MG63 (cell line): ENCODE results near the gene SLC2A4RG. TPM values are rescaled to one million over a fixed set of nuclear protein-coding genes. Genes with fewer than 3 reads are reported as not detected.
A peak's percentile ranks its signal among the peaks of the same experiment; 100 is the strongest.
"Not testable (repeated sequence)": the region's sequence is repeated elsewhere in the genome, so short reads cannot be mapped to it uniquely, and the experiment has no call there.

Experiments used
- DNase-seq: peaks from one replicate; pipeline ENCODE4 v3.0.0-alpha.2; 2020
- H3K27me3 ChIP-seq: fragments of 250-450 bp; sonication (Bioruptor Pico); 2 replicates; pipeline ENCODE4 v1.5.1; 2020; ENCODE audit warnings: mild to moderate bottlenecking, moderate library complexity
- H3K36me3 ChIP-seq: fragments of 250-450 bp; sonication (Bioruptor Pico); 2 replicates; pipeline ENCODE4 v1.5.1; 2020; ENCODE audit warnings: mild to moderate bottlenecking, moderate library complexity
- H3K4me3 ChIP-seq: fragments of 250-450 bp; sonication (Bioruptor Pico); 2 replicates; pipeline ENCODE4 v1.5.1; 2020; ENCODE audit warnings: mild to moderate bottlenecking, moderate library complexity
- H3K9me3 ChIP-seq: fragments of 250-450 bp; sonication (Bioruptor Pico); 2 replicates; pipeline ENCODE4 v1.5.1; 2020; ENCODE audit warnings: mild to moderate bottlenecking, moderate library complexity
- total RNA-seq: library from RNA; depleted of rRNA; stranded (reverse); fragments of >200 nt; shearing (Covaris generic); gene quantifications from 2 replicates; pipeline ENCODE4 v1.2.3, GENCODE V29; 2014; ENCODE audit warnings: low replicate concordance

Gene SLC2A4RG
- total RNA-seq, 1 experiment from 2014 or later: 123 TPM

- H3K36me3 ChIP-seq: peaks cover 78% of the 10 kb centered on the region
- H3K9me3 ChIP-seq: no peaks in the 10 kb centered on the region; the same call in 1 of the 2 replicates
- H3K4me3 ChIP-seq: peak overlapping the region; percentile 95
- H3K27me3 ChIP-seq: no peaks in the 10 kb centered on the region
- no peak for DNase-seq
Observed at GRCh38 chr20:63706027-63706695, 33.4 kb upstream of the SLC2A4RG start.

- peaks cover 86% of the 10 kb centered on the region for H3K36me3 ChIP-seq
- H3K27me3 ChIP-seq: no peaks in the 10 kb centered on the region
- peaks cover 5% of the 10 kb centered on the region for H3K9me3 ChIP-seq
- peak overlapping the region; percentile 95 for H3K4me3 ChIP-seq
- peak; percentile 66 for DNase-seq
Observed at GRCh38 chr20:63706852-63707557, 32.6 kb upstream of the SLC2A4RG start.

GRCh38 chr20:63707558-63708300 lies 31.8 kb upstream of the SLC2A4RG start, which contains the start of the genes ARFRP1 and ZGPAT:
ARFRP1 (minus strand) TSS chr20:63707976; CDS start chr20:63707091, 885 bp downstream.
ZGPAT (plus strand) TSS chr20:63708039; CDS start chr20:63708581, 542 bp downstream.
- Histone ChIP-seq H3K4me3 (peak within 1 kb of the TSS; percentile 95), H3K27me3 (no peaks in the 10 kb centered on the region), H3K36me3 (peaks cover 91% of the 10 kb centered on the region), H3K9me3 (peaks cover 11% of the 10 kb centered on the region)
- peak; percentile 93 for DNase-seq

DNA sequence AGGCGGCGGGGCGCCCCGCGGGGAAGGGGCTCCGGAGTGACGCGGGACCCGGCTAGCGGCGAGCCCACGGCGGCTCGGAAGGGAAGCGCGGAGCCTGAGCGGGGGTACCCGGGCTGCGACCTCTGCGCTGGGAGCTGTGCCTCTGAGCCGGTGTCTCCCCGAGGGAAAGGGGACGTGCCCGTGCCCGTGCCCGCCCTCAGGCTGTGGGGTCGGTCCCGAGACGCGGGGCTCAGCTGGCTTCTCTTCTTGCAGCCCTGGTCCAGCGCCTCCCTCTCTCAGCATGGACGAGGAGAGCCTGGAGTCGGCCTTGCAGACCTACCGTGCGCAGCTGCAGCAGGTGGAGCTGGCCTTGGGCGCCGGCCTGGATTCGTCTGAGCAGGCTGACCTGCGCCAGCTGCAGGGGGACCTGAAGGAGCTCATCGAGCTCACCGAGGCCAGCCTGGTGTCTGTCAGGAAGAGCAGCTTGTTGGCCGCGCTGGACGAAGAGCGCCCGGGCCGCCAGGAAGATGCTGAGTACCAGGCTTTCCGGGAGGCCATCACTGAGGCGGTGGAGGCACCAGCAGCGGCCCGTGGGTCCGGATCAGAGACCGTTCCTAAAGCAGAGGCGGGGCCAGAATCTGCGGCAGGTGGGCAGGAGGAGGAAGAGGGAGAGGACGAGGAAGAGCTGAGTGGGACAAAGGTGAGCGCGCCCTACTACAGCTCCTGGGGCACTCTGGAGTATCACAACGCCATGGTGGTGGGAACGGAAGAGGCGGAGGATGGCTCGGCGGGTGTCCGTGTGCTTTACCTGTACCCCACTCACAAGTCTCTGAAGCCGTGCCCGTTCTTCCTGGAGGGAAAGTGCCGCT lies 31.1 kb upstream of the SLC2A4RG start:
- H3K9me3 ChIP-seq: peaks cover 11% of the 10 kb centered on the region
- no peaks in the 10 kb centered on the region for H3K27me3 ChIP-seq
- H3K36me3 ChIP-seq: peaks cover 93% of the 10 kb centered on the region
- H3K4me3 ChIP-seq: peak overlapping the region; percentile 95
- DNase-seq: no peak

DNA sequence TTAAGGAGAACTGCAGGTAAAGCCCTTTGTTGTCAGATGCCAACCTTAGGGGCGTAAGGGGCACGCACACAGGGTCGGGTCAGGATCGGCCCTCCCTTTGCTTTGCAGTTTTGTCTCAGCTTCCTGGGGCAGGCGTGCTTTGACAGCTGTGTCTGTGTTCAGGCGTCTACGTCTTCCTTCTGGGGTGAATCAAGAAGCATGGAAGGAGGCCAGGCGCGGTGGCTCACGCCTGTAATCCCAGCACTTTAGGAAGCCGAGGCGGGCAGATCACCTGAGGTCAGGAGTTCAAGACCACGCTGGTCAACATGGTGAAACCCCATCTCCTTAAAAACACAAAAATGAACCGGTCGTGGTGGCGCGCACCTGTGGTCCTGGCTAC lies 30.4 kb upstream of the SLC2A4RG start:
- peak overlapping the region; percentile 95 for H3K4me3 ChIP-seq
- H3K36me3 ChIP-seq: peaks cover 93% of the 10 kb centered on the region
- no peak for DNase-seq
- no peaks in the 10 kb centered on the region for H3K27me3 ChIP-seq
- peaks cover 11% of the 10 kb centered on the region for H3K9me3 ChIP-seq

GRCh38 chr20:63711085-63711645 lies 28.4 kb upstream of the SLC2A4RG start:
- Histone ChIP-seq H3K36me3 (peaks cover 93% of the 10 kb centered on the region), H3K27me3 (no peaks in the 10 kb centered on the region), H3K9me3 (peaks cover 24% of the 10 kb centered on the region), H3K4me3 (no peak overlapping the region)
- DNase-seq: no peak

DNA sequence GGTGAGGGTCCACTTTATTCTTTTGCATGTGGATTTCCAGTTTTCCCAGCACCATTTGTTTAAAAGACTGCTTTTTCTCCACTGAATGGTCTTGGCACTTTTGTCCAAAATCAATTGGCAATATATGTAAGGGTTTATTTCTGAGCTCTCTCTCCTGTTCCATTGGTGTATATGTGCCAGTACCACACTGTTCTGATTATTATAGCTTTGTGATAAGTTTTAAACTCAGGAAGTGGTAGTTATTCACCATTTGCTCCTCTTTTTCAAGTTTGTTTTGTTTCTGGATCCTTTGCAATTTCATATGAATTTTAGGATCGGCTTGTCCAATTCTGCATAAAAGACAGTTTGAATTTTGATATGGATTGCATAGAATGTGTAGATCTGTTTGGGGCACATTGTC lies 27.4 kb upstream of the SLC2A4RG start:
- no peak overlapping the region for H3K4me3 ChIP-seq
- H3K9me3 ChIP-seq: peaks cover 33% of the 10 kb centered on the region
- H3K36me3 ChIP-seq: peaks cover 93% of the 10 kb centered on the region
- H3K27me3 ChIP-seq: no peaks in the 10 kb centered on the region
- no peak for DNase-seq

- Histone ChIP-seq H3K36me3 (peaks cover 100% of the 10 kb centered on the region), H3K27me3 (no peaks in the 10 kb centered on the region), H3K9me3 (peaks cover 58% of the 10 kb centered on the region), H3K4me3 (no peak overlapping the region)
- no peak for DNase-seq
Observed at GRCh38 chr20:63714858-63715257, 24.7 kb upstream of the SLC2A4RG start.

DNA sequence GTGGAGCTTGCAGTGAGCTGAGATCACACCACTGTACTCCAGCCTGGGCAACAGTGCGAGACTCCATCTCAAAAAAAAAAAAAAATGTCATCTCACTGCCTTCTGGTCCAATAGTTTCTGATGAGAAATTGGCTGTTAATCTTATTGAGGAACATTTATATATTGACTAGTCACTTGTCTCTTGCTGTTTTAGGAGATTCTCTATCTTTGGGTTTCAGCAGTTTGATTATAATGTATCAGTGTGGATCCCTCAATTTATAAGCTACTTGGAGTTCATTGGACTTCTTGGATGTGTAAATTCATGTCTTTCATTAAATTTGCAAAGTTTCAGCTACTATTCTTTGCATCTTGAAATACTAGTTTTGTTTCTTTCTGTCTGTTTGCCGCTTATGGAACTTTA lies 20.6 kb upstream of the SLC2A4RG start:
- peaks cover 53% of the 10 kb centered on the region for H3K9me3 ChIP-seq
- peaks cover 93% of the 10 kb centered on the region for H3K36me3 ChIP-seq
- no peak for DNase-seq

GRCh38 chr20:63722967-63723622 lies 16.5 kb upstream of the SLC2A4RG start:
- Histone ChIP-seq H3K36me3 (peaks cover 83% of the 10 kb centered on the region), H3K9me3 (peaks cover 37% of the 10 kb centered on the region)
- not testable (repeated sequence) for H3K27me3 ChIP-seq, DNase-seq, H3K4me3 ChIP-seq

More for the DNA sequence above, 20.6 kb upstream of the SLC2A4RG start:
- Histone ChIP-seq H3K4me3 (no peak overlapping the region), H3K27me3 (no peaks in the 10 kb centered on the region)

- not testable (repeated sequence) for H3K4me3 ChIP-seq, H3K9me3 ChIP-seq, DNase-seq, H3K27me3 ChIP-seq
- H3K36me3 ChIP-seq: peaks cover 47% of the 10 kb centered on the region
Observed at GRCh38 chr20:63730189-63730733, 9.3 kb upstream of the SLC2A4RG start.

DNA sequence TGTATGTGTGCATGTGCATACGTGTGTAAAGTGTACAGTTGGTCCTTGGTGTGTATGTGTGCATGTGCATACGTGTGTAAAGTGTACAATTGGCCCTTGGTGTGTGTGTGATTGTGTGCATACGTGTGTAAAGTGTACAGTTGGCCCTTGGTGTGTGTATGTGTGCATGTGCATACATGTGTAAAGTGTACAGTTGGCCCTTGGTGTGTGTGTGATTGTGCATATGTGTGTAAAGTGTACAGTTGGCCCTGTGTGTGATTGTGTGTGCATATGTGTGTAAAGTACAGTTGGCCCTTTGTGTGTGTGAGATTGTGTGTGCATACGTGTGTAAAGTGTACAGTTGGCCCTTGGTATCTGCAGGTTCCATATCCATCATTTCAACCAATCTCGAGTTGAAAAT lies 8.2 kb upstream of the SLC2A4RG start:
- no peak for DNase-seq
- Histone ChIP-seq H3K4me3 (no peak overlapping the region), H3K9me3 (no peaks in the 10 kb centered on the region), H3K27me3 (no peaks in the 10 kb centered on the region), H3K36me3 (peaks cover 42% of the 10 kb centered on the region)

DNA sequence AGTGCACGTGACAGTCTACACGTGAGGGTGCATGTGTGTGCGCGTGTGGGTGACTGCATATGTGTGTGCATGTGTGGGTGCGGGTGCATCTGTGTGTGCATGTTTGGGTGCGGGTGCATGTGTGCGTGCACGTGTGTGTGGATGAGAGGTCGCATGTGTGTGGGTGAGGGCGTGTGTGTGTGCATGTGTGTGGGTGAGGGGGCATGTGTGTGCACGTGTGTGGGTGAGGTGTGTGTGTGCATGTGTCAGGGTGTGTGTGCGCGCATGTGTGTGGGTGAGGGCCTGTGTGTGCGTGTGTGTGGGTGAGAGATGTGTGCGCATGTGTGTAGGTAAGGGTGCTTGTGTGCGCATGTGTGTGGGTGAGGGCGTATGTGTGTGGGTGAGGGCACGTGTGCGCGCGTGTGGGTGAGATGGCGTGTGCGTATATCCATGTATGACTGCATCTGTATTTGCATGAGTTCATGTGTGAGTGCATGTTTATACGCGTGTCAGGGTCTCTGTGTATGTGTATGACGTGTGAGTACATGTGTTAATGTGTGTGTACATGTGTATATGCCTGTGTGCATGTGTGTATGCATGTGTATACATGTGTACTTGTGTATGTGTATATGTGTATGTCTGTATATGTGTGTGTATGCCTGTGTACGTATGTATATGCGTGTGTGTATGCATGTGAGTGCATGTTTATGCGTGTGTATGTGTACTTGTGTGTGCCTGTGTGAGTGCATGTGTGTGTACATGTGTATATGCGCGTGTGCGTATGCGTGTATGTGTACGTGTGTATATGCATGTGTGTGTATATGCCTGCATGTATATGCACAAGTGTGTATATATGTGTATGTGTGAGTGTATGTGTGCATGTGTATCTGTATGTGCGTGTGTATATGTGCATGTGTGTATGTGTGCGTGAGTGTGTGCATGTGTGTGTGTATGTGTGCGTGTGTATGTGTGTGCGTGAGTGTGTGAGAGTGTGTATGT lies 7.2 kb upstream of the SLC2A4RG start:
- H3K27me3 ChIP-seq: no peaks in the 10 kb centered on the region
- no peak for DNase-seq
- H3K9me3 ChIP-seq: no peaks in the 10 kb centered on the region
- H3K36me3 ChIP-seq: peaks cover 34% of the 10 kb centered on the region
- no peak overlapping the region for H3K4me3 ChIP-seq

GRCh38 chr20:63733117-63733516 lies 6.5 kb upstream of the SLC2A4RG start:
- no peaks in the 10 kb centered on the region for H3K9me3 ChIP-seq
- no peaks in the 10 kb centered on the region for H3K27me3 ChIP-seq
- H3K36me3 ChIP-seq: peaks cover 32% of the 10 kb centered on the region
- DNase-seq: no peak
- H3K4me3 ChIP-seq: no peak overlapping the region
